DND-41 (cell line): ENCODE measurements around the gene THRA.

ENCODE experiments used
- CTCF ChIP-seq: IDR thresholded peaks from 2 replicates; pipeline ENCODE4 v1.5.1; 2012; ENCODE audit warnings: borderline replicate concordance, low read length, moderate library complexity, mild to moderate bottlenecking; ENCODE audit not compliant: poor library complexity, severe bottlenecking; ENCODE audit errors: extremely low read depth
- EZH2 ChIP-seq: IDR thresholded peaks from 3 replicates; pipeline ENCODE4 v1.6.1; 2012; ENCODE audit warnings: borderline replicate concordance, low read depth, mild to moderate bottlenecking, moderate library complexity, low read length, inconsistent platforms; ENCODE audit not compliant: severe bottlenecking

- TF ChIP-seq CTCF (peak; percentile 11), EZH2 (no peak)
Observed at GRCh38 chr17:40122999-40123810, 60.4 kb downstream of the THRA start.
